ENCODE results near the gene WWP2. TPM values are rescaled to one million over a fixed set of nuclear protein-coding genes. Genes with fewer than 3 reads are reported as not detected.

WWP2 gene
- polyA plus RNA-seq, 1 donor (not counting 4 experiments of a cell fraction or from before 2014, with no cell fraction given), result 6.9 TPM

- Histone ChIP-seq H3K4me1 (ENCODE audit: control insufficient read depth, extremely low read depth, insufficient read depth, low read length) (peaks cover 27% of the 10 kb centered on the region), H3K79me2 (ENCODE audit: control insufficient read depth, insufficient read depth, low read length) (peaks cover 29% of the 10 kb centered on the region), H2AFZ (ENCODE audit: control insufficient read depth, low read length) (peak overlapping the region; percentile 70), H3K27ac (ENCODE audit: control insufficient read depth, insufficient read depth, low read length) (peak overlapping the region; percentile 78), H3K4me3 (ENCODE audit: control insufficient read depth in 2 of 3, extremely low read depth in 1 of 3, insufficient read depth in 2 of 3, low read depth in 1 of 3, low read length in 3 of 3) (peak overlapping the region; percentile 43 to 80 (median 78)), H3K9me3 (ENCODE audit: control insufficient read depth, low read depth, low read length) (no peaks in the 10 kb centered on the region), H3K4me2 (ENCODE audit: control insufficient read depth, extremely low read depth, insufficient read depth, low read depth, low read length) (peak overlapping the region; percentile 81), H4K20me1 (ENCODE audit: control insufficient read depth, extremely low read depth, insufficient read depth, low read length) (no peaks in the 10 kb centered on the region), H3K9me1 (ENCODE audit: control insufficient read depth, extremely low read depth, insufficient read depth, low read length) (no peaks in the 10 kb centered on the region), H3K36me3 (ENCODE audit: control insufficient read depth in 2 of 2, extremely low read depth in 1 of 2, insufficient read depth in 2 of 2, low read length in 2 of 2) (peaks cover 2 to 5% of the 10 kb centered on the region in 2 experiments), H3K9ac (ENCODE audit: control insufficient read depth, extremely low read depth, insufficient read depth, low read length) (peak overlapping the region; percentile 70), H3K27me3 (ENCODE audit: control insufficient read depth, extremely low read depth, insufficient read depth, low read length) (no peaks in the 10 kb centered on the region)
- DNase-seq (ENCODE audit: low read depth, low spot score) (no peak), FAIRE-seq (no peak)
- dilution Hi-C loops (cut with MboI; ENCODE audit: extremely low pct_ligation_motif_present, low sequenced_read_pairs), result no loop called here
- TF ChIP-seq CTCF (optimal IDR thresholded peaks at IDR 0.05 in 1 of 3, IDR thresholded peaks at IDR 0.05 in 1 of 3, conservative IDR thresholded peaks at IDR 0.05 in 1 of 3; ENCODE audit: extremely low read depth in 1 of 3, insufficient read depth in 2 of 3, low read length in 3 of 3) (no peak), EZH2 (IDR thresholded peaks at IDR 0.05; ENCODE audit: low read length) (no peak)
Measured at GRCh38 chr16:69725480-69726312, 36.4 kb upstream of the WWP2 start.

GRCh38 chr16:69726313-69727060 is 35.6 kb upstream of the WWP2 start, which contains the start of gene NQO1:
Gene NQO1 (minus strand): TSS chr16:69726560. CDS start chr16:69726439, 121 bp downstream.
- Histone ChIP-seq H2AFZ (ENCODE audit: control insufficient read depth, low read length) (peak within 1 kb of the TSS; percentile 77), H3K9me3 (ENCODE audit: control insufficient read depth, low read depth, low read length) (no peaks in the 10 kb centered on the region), H4K20me1 (ENCODE audit: control insufficient read depth, extremely low read depth, insufficient read depth, low read length) (no peaks in the 10 kb centered on the region), H3K36me3 (ENCODE audit: control insufficient read depth in 2 of 2, extremely low read depth in 1 of 2, insufficient read depth in 2 of 2, low read length in 2 of 2) (peaks cover under 1 to 2% of the 10 kb centered on the region in 2 experiments), H3K27me3 (ENCODE audit: control insufficient read depth, extremely low read depth, insufficient read depth, low read length) (no peaks in the 10 kb centered on the region), H3K9me1 (ENCODE audit: control insufficient read depth, extremely low read depth, insufficient read depth, low read length) (no peaks in the 10 kb centered on the region), H3K4me2 (ENCODE audit: control insufficient read depth, extremely low read depth, insufficient read depth, low read depth, low read length) (peak within 1 kb of the TSS; percentile 81), H3K9ac (ENCODE audit: control insufficient read depth, extremely low read depth, insufficient read depth, low read length) (peak within 1 kb of the TSS; percentile 70), H3K79me2 (ENCODE audit: control insufficient read depth, insufficient read depth, low read length) (peaks cover 25% of the 10 kb centered on the region), H3K4me3 (ENCODE audit: control insufficient read depth in 2 of 3, extremely low read depth in 1 of 3, insufficient read depth in 2 of 3, low read depth in 1 of 3, low read length in 3 of 3) (peak within 1 kb of the TSS; percentile 43 to 80 (median 78)), H3K4me1 (ENCODE audit: control insufficient read depth, extremely low read depth, insufficient read depth, low read length) (peaks cover 27% of the 10 kb centered on the region), H3K27ac (ENCODE audit: control insufficient read depth, insufficient read depth, low read length) (peak within 1 kb of the TSS; percentile 78)
- FAIRE-seq, result peak; percentile 34
- dilution Hi-C loops (cut with MboI; ENCODE audit: extremely low pct_ligation_motif_present, low sequenced_read_pairs), result no loop called here
- DNase-seq (ENCODE audit: low read depth, low spot score), result peak; percentile 89
- no peak for TF ChIP-seq CTCF (optimal IDR thresholded peaks at IDR 0.05 in 1 of 3, IDR thresholded peaks at IDR 0.05 in 1 of 3, conservative IDR thresholded peaks at IDR 0.05 in 1 of 3; ENCODE audit: extremely low read depth in 1 of 3, insufficient read depth in 2 of 3, low read length in 3 of 3)
- TF ChIP-seq EZH2 (IDR thresholded peaks at IDR 0.05; ENCODE audit: low read length), result no peak

Data from keratinocyte (primary cell).